Activated CD8-positive, alpha-beta memory T cell treated with anti-CD3 and anti-CD28 coated beads, Interleukin-2, amount 50 U/mL, for 4 hours (primary cell): ENCODE measurements around the gene OXNAD1.
A peak's percentile ranks its signal among the peaks of the same experiment; 100 is the strongest.
"Not testable (repeated sequence)": the region's sequence is repeated elsewhere in the genome, so short reads cannot be mapped to it uniquely, and the experiment has no call there.

Source experiments
- DNase-seq: peaks from one replicate; pipeline ENCODE4 v3.0.0-alpha.2; 2020

The OXNAD1 gene

GRCh38 chr3:16304061-16305010 is 39.3 kb downstream of the OXNAD1 start:
- DNase-seq = no peak

GRCh38 chr3:16305111-16305541 is 40.1 kb downstream of the OXNAD1 start:
- peak; percentile 56 for DNase-seq

GRCh38 chr3:16307832-16308531 is 43.0 kb downstream of the OXNAD1 start:
- DNase-seq = no peak

GRCh38 chr3:16308727-16309126 is 43.7 kb downstream of the OXNAD1 start:
- no peak for DNase-seq

- peak; percentile 43 for DNase-seq
Observed at GRCh38 chr3:16309558-16309957, 44.5 kb downstream of the OXNAD1 start.

- DNase-seq = not testable (repeated sequence)
Observed at GRCh38 chr3:16310486-16310885, 45.5 kb downstream of the OXNAD1 start.

- peak; percentile 33 for DNase-seq
Observed at GRCh38 chr3:16311960-16312451, 47.0 kb downstream of the OXNAD1 start.

GRCh38 chr3:16313886-16314645 is 49.1 kb downstream of the OXNAD1 start:
- no peak for DNase-seq

GRCh38 chr3:16315623-16316022 is 50.6 kb downstream of the OXNAD1 start:
- DNase-seq = no peak

- no peak for DNase-seq
Observed at GRCh38 chr3:16316396-16316795, 51.4 kb downstream of the OXNAD1 start.

GRCh38 chr3:16316847-16317560 is 52.0 kb downstream of the OXNAD1 start:
- DNase-seq = no peak

- DNase-seq = no peak
Observed at GRCh38 chr3:16317561-16317945, 52.5 kb downstream of the OXNAD1 start.

- DNase-seq = no peak
Observed at GRCh38 chr3:16318176-16318575, 53.2 kb downstream of the OXNAD1 start.

- DNase-seq = peak; percentile 82
Observed at GRCh38 chr3:16319307-16319706, 54.3 kb downstream of the OXNAD1 start.

GRCh38 chr3:16319723-16320122 is 54.7 kb downstream of the OXNAD1 start:
- no peak for DNase-seq

- no peak for DNase-seq
Observed at GRCh38 chr3:16320711-16321110, 55.7 kb downstream of the OXNAD1 start.

- no peak for DNase-seq
Observed at GRCh38 chr3:16322189-16322588, 57.2 kb downstream of the OXNAD1 start.

GRCh38 chr3:16323737-16324136 is 58.7 kb downstream of the OXNAD1 start:
- DNase-seq = no peak

GRCh38 chr3:16325850-16326249 is 60.8 kb downstream of the OXNAD1 start:
- no peak for DNase-seq

GRCh38 chr3:16326724-16327349 is 61.8 kb downstream of the OXNAD1 start:
- DNase-seq = no peak

GRCh38 chr3:16328124-16328523 is 63.1 kb downstream of the OXNAD1 start:
- no peak for DNase-seq
